Panc1 (cell line): ENCODE data around the gene UBLCP1.
"Not testable (repeated sequence)": the region's sequence is repeated elsewhere in the genome, so short reads cannot be mapped to it uniquely, and the experiment has no call there.

Source experiments
- POLR2AphosphoS5 ChIP-seq: IDR thresholded peaks from 2 replicates; pipeline ENCODE4 v1.6.1; 2012; ENCODE audit warnings: mild to moderate bottlenecking, low read depth, low read length, moderate library complexity
- SIN3A ChIP-seq: IDR thresholded peaks from 2 replicates; pipeline ENCODE4 v1.6.1; 2012; ENCODE audit warnings: low read depth, mild to moderate bottlenecking, low read length, moderate library complexity, borderline replicate concordance; ENCODE audit not compliant: insufficient read depth
- TCF7L2 ChIP-seq: IDR thresholded peaks from 2 replicates; pipeline ENCODE4 v1.6.1; 2011; ENCODE audit warnings: mild to moderate bottlenecking, low read depth, low read length, inconsistent platforms
- TF ChIP-seq, protein P1 (sequence below): fragments of 450-650 bp; IDR thresholded peaks from 2 replicates; pipeline ENCODE4 v1.5.1; 2017; ENCODE audit warnings: mild to moderate bottlenecking
- TF ChIP-seq, protein P2 (sequence below), 2 experiments: IDR thresholded peaks; 2 replicates each; pipeline ENCODE4 v1.6.1; 2011 to 2012; ENCODE audit warnings: low read depth in 2 of 2, control low read depth in 1 of 2, low read length in 1 of 2, mild to moderate bottlenecking in 1 of 2, moderate library complexity in 1 of 2; ENCODE audit not compliant: insufficient read depth in 1 of 2

DNA sequence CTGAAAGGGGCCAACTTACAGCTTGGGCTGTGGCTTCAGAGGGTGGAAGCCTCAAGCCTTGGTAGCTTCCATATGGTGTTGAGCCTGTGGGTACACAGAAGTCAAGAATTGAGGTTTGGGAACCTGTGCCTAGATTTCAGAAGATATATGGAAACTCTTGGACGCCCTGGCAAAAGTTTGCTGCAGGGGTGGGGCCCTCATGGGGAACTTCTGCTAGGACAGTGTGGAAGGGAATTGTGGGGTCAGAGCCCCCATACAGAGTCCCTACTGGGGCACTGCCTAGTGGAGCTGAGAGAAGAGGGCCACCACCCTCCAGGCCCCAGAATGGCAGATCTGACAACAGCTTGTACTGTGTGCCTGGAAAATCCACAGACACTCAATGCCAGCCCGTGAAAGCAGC is 3.7 kb downstream of the UBLCP1 start:
- TF ChIP-seq, protein P1, sequence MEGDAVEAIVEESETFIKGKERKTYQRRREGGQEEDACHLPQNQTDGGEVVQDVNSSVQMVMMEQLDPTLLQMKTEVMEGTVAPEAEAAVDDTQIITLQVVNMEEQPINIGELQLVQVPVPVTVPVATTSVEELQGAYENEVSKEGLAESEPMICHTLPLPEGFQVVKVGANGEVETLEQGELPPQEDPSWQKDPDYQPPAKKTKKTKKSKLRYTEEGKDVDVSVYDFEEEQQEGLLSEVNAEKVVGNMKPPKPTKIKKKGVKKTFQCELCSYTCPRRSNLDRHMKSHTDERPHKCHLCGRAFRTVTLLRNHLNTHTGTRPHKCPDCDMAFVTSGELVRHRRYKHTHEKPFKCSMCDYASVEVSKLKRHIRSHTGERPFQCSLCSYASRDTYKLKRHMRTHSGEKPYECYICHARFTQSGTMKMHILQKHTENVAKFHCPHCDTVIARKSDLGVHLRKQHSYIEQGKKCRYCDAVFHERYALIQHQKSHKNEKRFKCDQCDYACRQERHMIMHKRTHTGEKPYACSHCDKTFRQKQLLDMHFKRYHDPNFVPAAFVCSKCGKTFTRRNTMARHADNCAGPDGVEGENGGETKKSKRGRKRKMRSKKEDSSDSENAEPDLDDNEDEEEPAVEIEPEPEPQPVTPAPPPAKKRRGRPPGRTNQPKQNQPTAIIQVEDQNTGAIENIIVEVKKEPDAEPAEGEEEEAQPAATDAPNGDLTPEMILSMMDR: not testable (repeated sequence)
- not testable (repeated sequence) for TF ChIP-seq POLR2AphosphoS5, TCF7L2, SIN3A
- TF ChIP-seq, protein P2, sequence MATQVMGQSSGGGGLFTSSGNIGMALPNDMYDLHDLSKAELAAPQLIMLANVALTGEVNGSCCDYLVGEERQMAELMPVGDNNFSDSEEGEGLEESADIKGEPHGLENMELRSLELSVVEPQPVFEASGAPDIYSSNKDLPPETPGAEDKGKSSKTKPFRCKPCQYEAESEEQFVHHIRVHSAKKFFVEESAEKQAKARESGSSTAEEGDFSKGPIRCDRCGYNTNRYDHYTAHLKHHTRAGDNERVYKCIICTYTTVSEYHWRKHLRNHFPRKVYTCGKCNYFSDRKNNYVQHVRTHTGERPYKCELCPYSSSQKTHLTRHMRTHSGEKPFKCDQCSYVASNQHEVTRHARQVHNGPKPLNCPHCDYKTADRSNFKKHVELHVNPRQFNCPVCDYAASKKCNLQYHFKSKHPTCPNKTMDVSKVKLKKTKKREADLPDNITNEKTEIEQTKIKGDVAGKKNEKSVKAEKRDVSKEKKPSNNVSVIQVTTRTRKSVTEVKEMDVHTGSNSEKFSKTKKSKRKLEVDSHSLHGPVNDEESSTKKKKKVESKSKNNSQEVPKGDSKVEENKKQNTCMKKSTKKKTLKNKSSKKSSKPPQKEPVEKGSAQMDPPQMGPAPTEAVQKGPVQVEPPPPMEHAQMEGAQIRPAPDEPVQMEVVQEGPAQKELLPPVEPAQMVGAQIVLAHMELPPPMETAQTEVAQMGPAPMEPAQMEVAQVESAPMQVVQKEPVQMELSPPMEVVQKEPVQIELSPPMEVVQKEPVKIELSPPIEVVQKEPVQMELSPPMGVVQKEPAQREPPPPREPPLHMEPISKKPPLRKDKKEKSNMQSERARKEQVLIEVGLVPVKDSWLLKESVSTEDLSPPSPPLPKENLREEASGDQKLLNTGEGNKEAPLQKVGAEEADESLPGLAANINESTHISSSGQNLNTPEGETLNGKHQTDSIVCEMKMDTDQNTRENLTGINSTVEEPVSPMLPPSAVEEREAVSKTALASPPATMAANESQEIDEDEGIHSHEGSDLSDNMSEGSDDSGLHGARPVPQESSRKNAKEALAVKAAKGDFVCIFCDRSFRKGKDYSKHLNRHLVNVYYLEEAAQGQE (IDR thresholded peaks at IDR 0.05; ENCODE audit: insufficient read depth in 1 of 2, low read depth in 2 of 2, low read length in 1 of 2): not testable (repeated sequence)
